Mesenchymal stem cell (in vitro differentiated cells and primary cell): Measurements from ENCODE around the gene CDK14.

Experiments used
- DNase-seq: peaks from one replicate; pipeline ENCODE4 v3.0.0-alpha.2; 2013
- H2AFZ ChIP-seq: one replicate; pipeline ENCODE4 v1.6.1; 2013; ENCODE audit warnings: low read depth, mild to moderate bottlenecking, control low read depth, inconsistent platforms, low read length, moderate library complexity
- H2AK5ac ChIP-seq: 2 replicates; pipeline ENCODE4 v1.6.1; 2013; ENCODE audit warnings: low read length, moderate library complexity, mild to moderate bottlenecking, inconsistent platforms; ENCODE audit not compliant: severe bottlenecking
- H2BK120ac ChIP-seq: one replicate; pipeline ENCODE4 v1.6.1; 2013; ENCODE audit warnings: low read depth, mild to moderate bottlenecking, inconsistent platforms, low read length, moderate library complexity
- H2BK12ac ChIP-seq, 2 experiments: one replicate each; pipeline ENCODE4 v1.6.1; 2013; ENCODE audit warnings: inconsistent platforms in 2 of 2, low read length in 2 of 2, mild to moderate bottlenecking in 2 of 2, moderate library complexity in 2 of 2, control low read depth in 1 of 2
- H2BK15ac ChIP-seq: one replicate; pipeline ENCODE4 v1.6.1; 2013; ENCODE audit warnings: mild to moderate bottlenecking, low read depth, inconsistent platforms; ENCODE audit not compliant: poor library complexity, severe bottlenecking
- H2BK5ac ChIP-seq: 2 replicates; pipeline ENCODE4 v1.6.1; 2013; ENCODE audit warnings: low read depth, mild to moderate bottlenecking, low read length, control low read depth, inconsistent platforms; ENCODE audit not compliant: poor library complexity, severe bottlenecking
- H3K14ac ChIP-seq, 2 experiments: one replicate each; pipeline ENCODE4 v1.6.1; 2013; ENCODE audit warnings: inconsistent platforms in 2 of 2, low read length in 2 of 2, control low read depth in 1 of 2, mild to moderate bottlenecking in 1 of 2, moderate library complexity in 1 of 2
- H3K18ac ChIP-seq, 2 experiments: one replicate each; pipeline ENCODE4 v1.6.1; 2013; ENCODE audit warnings: inconsistent platforms in 2 of 2, low read length in 2 of 2, control low read depth in 1 of 2, low read depth in 1 of 2, mild to moderate bottlenecking in 1 of 2
- H3K23ac ChIP-seq, 2 experiments: one replicate each; pipeline ENCODE4 v1.6.1; 2013; ENCODE audit warnings: inconsistent platforms in 2 of 2, low read length in 2 of 2, mild to moderate bottlenecking in 2 of 2, moderate library complexity in 2 of 2, control low read depth in 1 of 2
- H3K27ac ChIP-seq: 2 replicates; pipeline ENCODE4 v1.5.1; 2013; ENCODE audit warnings: mild to moderate bottlenecking, moderate library complexity, low read length, control low read depth, inconsistent platforms; ENCODE audit not compliant: poor library complexity, severe bottlenecking
- H3K27me3 ChIP-seq, 2 experiments: 2 replicates each; pipeline versions ENCODE4 v1.6.1 to v1.7.0; 2013; ENCODE audit warnings: low read length in 2 of 2, mild to moderate bottlenecking in 2 of 2, moderate library complexity in 2 of 2, control low read depth in 1 of 2, inconsistent platforms in 1 of 2; ENCODE audit not compliant: control insufficient read depth in 1 of 2, insufficient read depth in 1 of 2
- H3K36me3 ChIP-seq, 2 experiments: 2 replicates each; pipeline versions ENCODE4 v1.6.1 to v1.7.0; 2013; ENCODE audit warnings: low read length in 2 of 2, control low read depth in 1 of 2, inconsistent platforms in 1 of 2, low read depth in 1 of 2, mild to moderate bottlenecking in 1 of 2; ENCODE audit not compliant: insufficient read depth in 2 of 2, control insufficient read depth in 1 of 2
- H3K4ac ChIP-seq, 2 experiments: one replicate each; pipeline ENCODE4 v1.6.1; 2013; ENCODE audit warnings: inconsistent platforms in 2 of 2, low read length in 2 of 2, mild to moderate bottlenecking in 2 of 2, moderate library complexity in 2 of 2, control low read depth in 1 of 2, low read depth in 1 of 2
- H3K4me1 ChIP-seq: 2 replicates; pipeline ENCODE4 v1.6.1; 2013; ENCODE audit warnings: low read depth, low read length, control low read depth; ENCODE audit not compliant: control insufficient read depth, insufficient read depth
- H3K4me2 ChIP-seq: 2 replicates; pipeline ENCODE4 v1.6.1; 2013; ENCODE audit warnings: low read length, mild to moderate bottlenecking, inconsistent platforms; ENCODE audit not compliant: poor library complexity, severe bottlenecking
- H3K4me3 ChIP-seq, 2 experiments: 2 replicates each; pipeline versions ENCODE4 v1.5.1 to v1.7.0; 2013; ENCODE audit warnings: low read length in 2 of 2, mild to moderate bottlenecking in 2 of 2, control low read depth in 1 of 2, low read depth in 1 of 2; ENCODE audit not compliant: insufficient read depth in 1 of 2
- H3K79me1 ChIP-seq: replicated peaks from 2 replicates; pipeline ENCODE4 v1.6.1; 2013; ENCODE audit warnings: mild to moderate bottlenecking, control low read depth, low read length, inconsistent platforms; ENCODE audit not compliant: poor library complexity, severe bottlenecking
- H3K9ac ChIP-seq: 2 replicates; pipeline ENCODE4 v1.7.0; 2013; ENCODE audit warnings: mild to moderate bottlenecking, low read length, moderate library complexity
- H3K9me3 ChIP-seq: 2 replicates; pipeline ENCODE4 v1.7.0; 2013; ENCODE audit warnings: mild to moderate bottlenecking, low read length; ENCODE audit not compliant: control insufficient read depth
- H4K8ac ChIP-seq: one replicate; pipeline ENCODE4 v1.6.1; 2013; ENCODE audit warnings: inconsistent platforms, mild to moderate bottlenecking, low read length, moderate library complexity
- H4K91ac ChIP-seq: one replicate; pipeline ENCODE4 v1.6.1; 2013; ENCODE audit warnings: mild to moderate bottlenecking, low read length, inconsistent platforms
- WGBS: methylation state at CpG from one replicate; pipeline ENCODE4 v1.1.7; 2013; ENCODE audit warnings: mixed read lengths; 5-methylcytosine and 5-hydroxymethylcytosine counted together

Gene CDK14

DNA sequence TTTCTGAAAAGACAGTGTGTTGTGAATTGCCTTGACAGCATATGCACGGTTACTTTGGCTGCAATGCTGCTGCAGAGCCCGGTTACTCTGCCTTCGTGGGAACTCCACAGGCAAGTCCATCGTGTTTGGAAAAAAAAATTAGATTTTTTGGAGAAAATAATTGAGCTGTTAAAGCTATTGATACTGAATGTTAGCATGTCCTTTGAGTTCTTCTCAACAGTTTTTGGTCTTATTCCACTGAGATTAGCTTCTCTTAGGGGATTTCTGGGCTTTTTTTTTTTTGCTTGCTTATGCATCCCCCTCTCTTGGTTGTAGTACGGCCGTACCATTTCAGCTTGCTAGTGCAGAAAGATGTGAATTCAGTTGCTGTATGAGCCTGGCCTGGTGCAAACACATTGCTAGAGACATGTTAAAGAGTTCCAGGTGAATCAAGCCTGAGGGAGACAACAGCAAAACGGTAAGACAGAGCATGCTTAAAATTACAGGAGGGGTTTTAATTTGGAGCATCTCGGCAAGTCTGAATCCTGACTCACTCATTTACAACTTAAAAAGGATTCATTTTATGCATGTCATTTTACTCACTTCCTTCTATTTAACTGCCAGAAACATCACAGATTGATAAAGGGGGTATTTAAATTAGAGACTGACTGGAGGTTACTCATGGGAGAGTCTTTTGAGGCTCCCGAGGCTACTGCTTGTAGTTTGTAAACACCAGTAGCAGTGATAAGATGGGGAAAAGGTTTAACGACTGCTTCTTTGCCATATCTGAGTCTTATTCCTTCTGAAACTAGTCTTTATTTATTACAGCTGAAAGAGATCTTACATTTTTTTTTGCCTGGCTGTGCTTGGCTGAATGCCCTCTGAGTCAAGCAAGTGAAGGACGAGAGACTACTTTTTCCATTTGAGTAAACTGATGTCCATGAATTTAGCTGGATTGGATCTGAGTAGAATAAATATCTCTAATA is 113.7 kb downstream of the CDK14 start:
- H3K9ac ChIP-seq, result peak overlapping the region; percentile 53
- no peak overlapping the region for H3K27ac ChIP-seq
- WGBS, result 75% methylated on average over 8 of the region's 11 CpGs
- H2BK120ac ChIP-seq, result no peak overlapping the region
- H3K23ac ChIP-seq, result no peak overlapping the region
- H3K9me3 ChIP-seq, result no peaks in the 10 kb centered on the region
- H3K18ac ChIP-seq, result no peak overlapping the region
- peak overlapping the region; percentile 67 for H2BK15ac ChIP-seq
- H3K4me2 ChIP-seq, result no peak overlapping the region
- peaks cover 2% of the 10 kb centered on the region for H3K4me1 ChIP-seq
- peak overlapping the region in 1 of 2 experiments; percentile 50 for H3K4me3 ChIP-seq
- no peak overlapping the region for H4K8ac ChIP-seq
- H3K4ac ChIP-seq, result no peak overlapping the region
- H2AFZ ChIP-seq, result no peak overlapping the region
- H2BK12ac ChIP-seq, result no peak overlapping the region
- no peaks in the 10 kb centered on the region for H3K36me3 ChIP-seq
- H2AK5ac ChIP-seq, result peak overlapping the region; percentile 59
- no peak overlapping the region for H4K91ac ChIP-seq
- H2BK5ac ChIP-seq, result no peak overlapping the region
- peak; percentile 33 for DNase-seq
- no peak overlapping the region for H3K14ac ChIP-seq
- H3K27me3 ChIP-seq, result no peaks in the 10 kb centered on the region
- peaks cover 33% of the 10 kb centered on the region for H3K79me1 ChIP-seq

DNA sequence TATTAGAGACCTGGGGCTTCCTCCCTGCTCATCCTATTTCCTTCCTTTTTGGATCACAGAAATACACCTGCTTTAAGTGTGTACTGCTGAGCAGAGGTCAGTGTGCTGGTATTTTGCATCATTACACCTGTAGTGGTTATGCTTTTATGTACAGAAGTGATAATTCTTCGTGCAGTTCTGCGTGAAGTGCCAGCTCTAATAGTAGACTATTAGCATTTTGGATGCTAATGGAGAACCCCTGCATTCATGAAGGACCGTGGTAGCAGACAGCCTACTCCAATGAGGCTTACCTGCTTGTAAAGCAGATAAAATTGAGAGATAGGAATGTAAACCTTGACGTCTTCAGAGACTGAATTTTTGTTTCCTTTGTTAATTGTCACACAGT is 114.3 kb downstream of the CDK14 start:
- no peak overlapping the region for H2BK12ac ChIP-seq
- peaks cover 31% of the 10 kb centered on the region for H3K79me1 ChIP-seq
- no peak overlapping the region for H2BK15ac ChIP-seq
- no peak overlapping the region for H3K18ac ChIP-seq
- no peaks in the 10 kb centered on the region for H3K36me3 ChIP-seq
- H3K9me3 ChIP-seq, result no peaks in the 10 kb centered on the region
- no peak overlapping the region for H2AFZ ChIP-seq
- H3K27me3 ChIP-seq, result no peaks in the 10 kb centered on the region
- H3K4ac ChIP-seq, result no peak overlapping the region
- H3K9ac ChIP-seq, result peak overlapping the region; percentile 53
- H4K91ac ChIP-seq, result no peak overlapping the region
- 82% methylated on average over 4 of the region's 4 CpGs for WGBS
- no peak overlapping the region for H3K14ac ChIP-seq
- no peak for DNase-seq
- H3K27ac ChIP-seq, result no peak overlapping the region
- no peak overlapping the region for H2BK5ac ChIP-seq
- peak overlapping the region in 1 of 2 experiments; percentile 50 for H3K4me3 ChIP-seq
- H3K4me2 ChIP-seq, result no peak overlapping the region
- H3K4me1 ChIP-seq, result peaks cover 2% of the 10 kb centered on the region
- peak overlapping the region; percentile 9 for H2AK5ac ChIP-seq
- H4K8ac ChIP-seq, result no peak overlapping the region
- H3K23ac ChIP-seq, result no peak overlapping the region
- no peak overlapping the region for H2BK120ac ChIP-seq

DNA sequence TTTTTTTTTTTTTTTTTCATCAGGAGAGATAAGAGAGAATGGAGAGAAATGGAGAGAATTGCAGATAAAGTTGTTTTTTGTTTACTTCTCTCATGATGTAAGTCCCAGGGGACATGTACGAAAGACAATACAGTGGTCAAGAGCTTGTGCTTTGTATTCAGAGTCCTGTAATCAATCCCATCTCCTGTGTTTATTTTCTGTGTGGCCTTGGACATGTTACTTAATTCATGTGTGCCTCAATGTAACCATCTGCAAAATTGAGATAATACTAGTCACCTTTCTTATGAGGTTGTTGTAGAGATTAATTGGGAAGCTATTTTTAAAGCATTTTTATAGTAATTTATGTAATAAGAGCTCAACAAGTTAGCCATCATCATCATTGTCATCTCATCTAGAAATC is 117.5 kb downstream of the CDK14 start:
- no peaks in the 10 kb centered on the region for H3K9me3 ChIP-seq
- H4K8ac ChIP-seq, result no peak overlapping the region
- H3K4ac ChIP-seq, result no peak overlapping the region
- no peak overlapping the region for H3K4me2 ChIP-seq
- H3K9ac ChIP-seq, result no peak overlapping the region
- H3K79me1 ChIP-seq, result peaks cover 20% of the 10 kb centered on the region
- H3K36me3 ChIP-seq, result no peaks in the 10 kb centered on the region
- no peak overlapping the region for H2BK120ac ChIP-seq
- H2BK5ac ChIP-seq, result no peak overlapping the region
- no peak overlapping the region for H2BK12ac ChIP-seq
- no peak for DNase-seq
- H3K4me1 ChIP-seq, result peaks cover 4% of the 10 kb centered on the region
- H3K14ac ChIP-seq, result no peak overlapping the region
- H3K23ac ChIP-seq, result no peak overlapping the region
- H3K27me3 ChIP-seq, result no peaks in the 10 kb centered on the region
- H3K18ac ChIP-seq, result no peak overlapping the region
- WGBS, result 100% methylated on average over 1 of the region's 1 CpG
- no peak overlapping the region for H2AFZ ChIP-seq
- no peak overlapping the region for H3K4me3 ChIP-seq
- no peak overlapping the region for H3K27ac ChIP-seq
- no peak overlapping the region for H4K91ac ChIP-seq
- no peak overlapping the region for H2AK5ac ChIP-seq
- no peak overlapping the region for H2BK15ac ChIP-seq

DNA sequence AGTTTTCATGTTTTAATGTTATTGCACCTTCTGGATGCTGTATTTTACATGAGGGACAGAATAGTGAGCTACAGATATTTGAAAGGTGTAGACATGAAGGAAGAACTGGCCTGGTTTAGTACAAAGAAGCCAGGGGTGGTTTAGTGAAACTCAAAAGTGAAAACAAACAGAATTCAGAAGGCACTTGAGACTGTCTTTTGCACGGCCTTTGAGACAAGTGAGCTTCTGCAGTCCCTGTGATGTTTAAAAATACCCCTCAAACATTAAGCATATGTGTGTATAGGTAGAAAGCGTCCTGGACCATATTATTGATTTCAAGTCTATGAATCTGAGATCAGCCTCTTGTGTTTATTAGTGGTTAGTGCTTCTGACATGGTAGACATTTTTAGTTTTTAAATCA is 118.9 kb downstream of the CDK14 start:
- H4K8ac ChIP-seq, result no peak overlapping the region
- no peak overlapping the region for H2BK5ac ChIP-seq
- H2AFZ ChIP-seq, result no peak overlapping the region
- H3K36me3 ChIP-seq, result no peaks in the 10 kb centered on the region
- H3K4me1 ChIP-seq, result peaks cover 2% of the 10 kb centered on the region
- H3K23ac ChIP-seq, result no peak overlapping the region
- H3K4ac ChIP-seq, result no peak overlapping the region
- no peak overlapping the region for H2AK5ac ChIP-seq
- no peak overlapping the region for H2BK12ac ChIP-seq
- no peak overlapping the region for H2BK120ac ChIP-seq
- no peak overlapping the region for H3K18ac ChIP-seq
- no peak for DNase-seq
- H3K4me3 ChIP-seq, result no peak overlapping the region
- no peaks in the 10 kb centered on the region for H3K9me3 ChIP-seq
- no peaks in the 10 kb centered on the region for H3K27me3 ChIP-seq
- H3K27ac ChIP-seq, result no peak overlapping the region
- WGBS, result 33% methylated on average over 2 of the region's 2 CpGs
- no peak overlapping the region for H2BK15ac ChIP-seq
- H3K9ac ChIP-seq, result no peak overlapping the region
- no peak overlapping the region for H3K14ac ChIP-seq
- no peak overlapping the region for H3K4me2 ChIP-seq
- H3K79me1 ChIP-seq, result peaks cover 11% of the 10 kb centered on the region
- H4K91ac ChIP-seq, result no peak overlapping the region
